ENCODE measurements around the gene LAMA3.

Gene LAMA3

DNA sequence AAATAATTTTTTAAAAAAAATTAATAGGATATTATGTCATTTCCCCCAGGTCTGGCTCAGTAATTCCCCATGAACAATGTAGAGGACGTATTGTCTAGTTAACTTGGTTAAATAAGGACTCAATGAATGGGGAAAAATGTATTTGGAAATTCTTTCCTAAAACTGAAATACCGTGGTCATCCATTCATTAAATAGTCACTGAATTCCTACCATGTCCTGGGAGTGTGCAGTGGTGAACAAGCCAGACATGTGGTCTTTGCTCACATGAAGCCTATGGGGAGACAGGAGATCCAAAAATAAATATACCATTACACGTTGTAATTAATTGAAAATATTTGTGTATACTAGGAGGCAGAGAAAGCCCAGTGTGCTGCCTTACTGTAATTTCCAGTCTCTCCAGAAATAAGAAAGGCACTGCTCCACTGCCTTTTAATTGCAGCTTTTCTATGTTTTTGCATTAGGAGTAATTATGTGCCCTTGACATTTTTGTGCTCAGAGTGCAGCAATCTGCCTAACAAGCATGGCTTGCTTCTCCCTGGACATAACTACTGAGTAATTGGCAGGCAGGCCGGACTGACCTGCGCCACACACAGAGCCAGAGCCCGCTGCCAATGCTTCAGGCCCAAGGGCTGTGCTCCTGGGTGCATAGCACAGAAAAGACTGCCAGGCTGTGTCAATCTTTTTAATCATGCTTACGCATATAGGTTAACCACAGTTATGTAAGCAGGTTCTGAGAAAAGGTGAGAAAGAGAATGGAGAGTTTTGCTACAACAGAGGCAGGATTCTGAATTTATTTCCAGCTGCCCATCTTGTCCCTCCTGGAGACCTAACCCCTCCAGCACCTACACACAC lies 303.1 kb downstream of the LAMA3 start:
- H3K36me3 ChIP-seq (ENCODE audit: insufficient read depth) = no peaks in the 10 kb centered on the region

DNA sequence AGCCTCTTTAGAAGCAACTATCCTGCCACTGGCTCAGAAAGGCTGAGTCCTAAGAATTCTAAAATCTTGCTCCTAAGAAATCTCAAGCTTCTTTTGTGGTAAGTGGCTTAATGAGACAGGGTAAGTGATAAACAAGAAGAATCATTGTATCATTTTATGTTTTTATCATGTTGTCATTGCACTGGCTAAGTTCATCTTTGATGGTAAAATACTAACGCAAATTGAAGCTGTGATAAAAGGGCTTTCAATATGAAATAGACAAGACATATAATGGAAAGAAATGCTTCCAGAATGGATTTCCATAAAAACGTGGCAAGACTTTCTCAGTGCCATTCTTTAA lies 303.7 kb downstream of the LAMA3 start:
- no peak overlapping the region for H3K27ac ChIP-seq
- H3K4me3 ChIP-seq (IDR thresholded peaks at IDR 0.05; ENCODE audit: insufficient read depth, low read depth, low read length) = no peak overlapping the region
- H3K4me1 ChIP-seq (ENCODE audit: low read depth, poor library complexity, severe bottlenecking) = peaks cover 9% of the 10 kb centered on the region
- H3K79me2 ChIP-seq (ENCODE audit: insufficient read depth, low read depth) = no peaks in the 10 kb centered on the region
- H3K36me3 ChIP-seq (ENCODE audit: insufficient read depth) = no peaks in the 10 kb centered on the region
- no peak overlapping the region for H3K9ac ChIP-seq
- H2AFZ ChIP-seq (ENCODE audit: low read depth) = no peak overlapping the region
- no peak overlapping the region for H3K4me2 ChIP-seq
- TF ChIP-seq, protein P1, sequence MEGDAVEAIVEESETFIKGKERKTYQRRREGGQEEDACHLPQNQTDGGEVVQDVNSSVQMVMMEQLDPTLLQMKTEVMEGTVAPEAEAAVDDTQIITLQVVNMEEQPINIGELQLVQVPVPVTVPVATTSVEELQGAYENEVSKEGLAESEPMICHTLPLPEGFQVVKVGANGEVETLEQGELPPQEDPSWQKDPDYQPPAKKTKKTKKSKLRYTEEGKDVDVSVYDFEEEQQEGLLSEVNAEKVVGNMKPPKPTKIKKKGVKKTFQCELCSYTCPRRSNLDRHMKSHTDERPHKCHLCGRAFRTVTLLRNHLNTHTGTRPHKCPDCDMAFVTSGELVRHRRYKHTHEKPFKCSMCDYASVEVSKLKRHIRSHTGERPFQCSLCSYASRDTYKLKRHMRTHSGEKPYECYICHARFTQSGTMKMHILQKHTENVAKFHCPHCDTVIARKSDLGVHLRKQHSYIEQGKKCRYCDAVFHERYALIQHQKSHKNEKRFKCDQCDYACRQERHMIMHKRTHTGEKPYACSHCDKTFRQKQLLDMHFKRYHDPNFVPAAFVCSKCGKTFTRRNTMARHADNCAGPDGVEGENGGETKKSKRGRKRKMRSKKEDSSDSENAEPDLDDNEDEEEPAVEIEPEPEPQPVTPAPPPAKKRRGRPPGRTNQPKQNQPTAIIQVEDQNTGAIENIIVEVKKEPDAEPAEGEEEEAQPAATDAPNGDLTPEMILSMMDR (conservative IDR thresholded peaks at IDR 0.05; ENCODE audit: low read depth, low read length) = no peak
- H3K27me3 ChIP-seq (ENCODE audit: insufficient read depth, low read depth) = no peaks in the 10 kb centered on the region
- no peaks in the 10 kb centered on the region for H4K20me1 ChIP-seq (ENCODE audit: insufficient read depth)

More for the DNA sequence above, 303.1 kb downstream of the LAMA3 start:
- Histone ChIP-seq H2AFZ (ENCODE audit: low read depth) (no peak overlapping the region), H3K27me3 (ENCODE audit: insufficient read depth, low read depth) (no peaks in the 10 kb centered on the region), H3K4me1 (ENCODE audit: low read depth, poor library complexity, severe bottlenecking) (peaks cover 9% of the 10 kb centered on the region), H3K79me2 (ENCODE audit: insufficient read depth, low read depth) (no peaks in the 10 kb centered on the region), H3K27ac (no peak overlapping the region), H3K9ac (no peak overlapping the region), H4K20me1 (ENCODE audit: insufficient read depth) (no peaks in the 10 kb centered on the region), H3K4me2 (no peak overlapping the region), H3K4me3 (IDR thresholded peaks at IDR 0.05; ENCODE audit: insufficient read depth, low read depth, low read length) (no peak overlapping the region)
- TF ChIP-seq, protein P1 (conservative IDR thresholded peaks at IDR 0.05; ENCODE audit: low read depth, low read length) = no peak

DNA sequence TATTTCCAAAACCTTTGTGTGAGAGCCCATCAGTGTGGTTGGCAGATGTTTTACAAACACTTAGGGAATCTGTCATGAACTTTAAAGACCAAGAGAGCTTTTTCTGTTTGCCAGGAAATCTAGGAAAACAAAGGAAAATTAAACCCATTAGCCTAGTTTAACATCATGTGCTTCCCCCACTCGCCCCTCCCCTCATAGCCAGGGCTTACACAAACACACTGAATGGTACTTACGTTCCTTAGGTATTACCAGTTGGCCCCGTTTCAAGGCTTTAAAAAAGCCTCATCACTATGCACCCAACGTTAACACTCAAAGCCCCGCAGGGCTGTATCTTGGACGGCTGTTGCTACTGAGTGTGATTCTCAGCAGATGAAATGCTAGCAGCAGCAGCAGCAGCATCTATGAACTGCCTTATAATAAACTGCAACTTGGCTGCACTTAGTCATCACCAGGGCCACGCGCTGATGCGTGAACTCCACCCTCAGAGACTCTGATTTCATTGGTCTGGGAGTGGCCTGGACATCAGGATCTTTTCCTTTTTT lies 305.2 kb downstream of the LAMA3 start:
- Histone ChIP-seq H3K27ac (no peak overlapping the region), H3K4me2 (no peak overlapping the region), H3K9ac (no peak overlapping the region), H3K4me1 (ENCODE audit: low read depth, poor library complexity, severe bottlenecking) (peaks cover 9% of the 10 kb centered on the region), H3K4me3 (IDR thresholded peaks at IDR 0.05; ENCODE audit: insufficient read depth, low read depth, low read length) (no peak overlapping the region), H3K36me3 (ENCODE audit: insufficient read depth) (no peaks in the 10 kb centered on the region), H3K27me3 (ENCODE audit: insufficient read depth, low read depth) (no peaks in the 10 kb centered on the region), H2AFZ (ENCODE audit: low read depth) (no peak overlapping the region), H3K79me2 (ENCODE audit: insufficient read depth, low read depth) (no peaks in the 10 kb centered on the region), H4K20me1 (ENCODE audit: insufficient read depth) (no peaks in the 10 kb centered on the region)
- TF ChIP-seq, protein P1 (conservative IDR thresholded peaks at IDR 0.05; ENCODE audit: low read depth, low read length) = no peak

DNA sequence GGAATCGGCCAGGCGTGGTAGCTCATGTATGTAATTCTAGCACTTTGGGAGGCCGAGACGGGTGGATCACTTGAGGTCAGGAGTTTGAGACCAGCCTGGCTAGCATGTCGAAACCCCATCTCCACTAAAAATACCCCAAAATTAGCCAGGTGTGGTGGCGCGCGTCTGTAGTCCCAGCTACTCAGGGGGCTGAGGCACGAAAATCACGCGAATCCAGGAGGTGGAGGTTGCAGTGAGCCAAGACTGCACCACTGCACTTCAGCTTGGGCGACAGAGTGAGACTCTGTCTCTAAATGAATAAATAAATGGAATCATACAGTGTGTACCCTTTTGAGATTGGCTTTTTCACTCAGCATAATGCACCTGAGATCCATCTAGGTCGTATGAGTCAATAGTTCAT lies 305.9 kb downstream of the LAMA3 start:
- Histone ChIP-seq H2AFZ (ENCODE audit: low read depth) (no peak overlapping the region), H3K9ac (no peak overlapping the region), H3K27me3 (ENCODE audit: insufficient read depth, low read depth) (no peaks in the 10 kb centered on the region), H3K79me2 (ENCODE audit: insufficient read depth, low read depth) (no peaks in the 10 kb centered on the region), H3K4me1 (ENCODE audit: low read depth, poor library complexity, severe bottlenecking) (peaks cover 9% of the 10 kb centered on the region), H3K36me3 (ENCODE audit: insufficient read depth) (no peaks in the 10 kb centered on the region), H3K27ac (no peak overlapping the region), H3K4me2 (no peak overlapping the region), H4K20me1 (ENCODE audit: insufficient read depth) (no peaks in the 10 kb centered on the region), H3K4me3 (IDR thresholded peaks at IDR 0.05; ENCODE audit: insufficient read depth, low read depth, low read length) (no peak overlapping the region)
- TF ChIP-seq, protein P1 (conservative IDR thresholded peaks at IDR 0.05; ENCODE audit: low read depth, low read length) = no peak

All from KMS-11 (cell line).